GM23248 (cell line): ENCODE measurements around the gene PLAAT2.

ENCODE experiments used
- EZH2 ChIP-seq: fragments of 200-600 bp; sonication (generic); IDR thresholded peaks from 2 replicates; pipeline ENCODE4 v1.6.1; 2018; ENCODE audit warnings: antibody characterized with exemption, mild to moderate bottlenecking; ENCODE audit not compliant: insufficient read depth, poor library complexity, severe bottlenecking
- EZH2phosphoT487 ChIP-seq: fragments of 200-600 bp; sonication (generic); IDR thresholded peaks from 2 replicates; pipeline ENCODE4 v1.6.1; 2018; ENCODE audit warnings: antibody characterized with exemption, moderate library complexity, mild to moderate bottlenecking, low read depth; ENCODE audit not compliant: insufficient read depth

GRCh38 chr11:63608353-63609345, 45.5 kb upstream of the PLAAT2 start:
- TF ChIP-seq EZH2phosphoT487 = no peak
- TF ChIP-seq EZH2 = no peak
